ENCODE measurements around the gene DRD3.

DRD3 gene

DNA sequence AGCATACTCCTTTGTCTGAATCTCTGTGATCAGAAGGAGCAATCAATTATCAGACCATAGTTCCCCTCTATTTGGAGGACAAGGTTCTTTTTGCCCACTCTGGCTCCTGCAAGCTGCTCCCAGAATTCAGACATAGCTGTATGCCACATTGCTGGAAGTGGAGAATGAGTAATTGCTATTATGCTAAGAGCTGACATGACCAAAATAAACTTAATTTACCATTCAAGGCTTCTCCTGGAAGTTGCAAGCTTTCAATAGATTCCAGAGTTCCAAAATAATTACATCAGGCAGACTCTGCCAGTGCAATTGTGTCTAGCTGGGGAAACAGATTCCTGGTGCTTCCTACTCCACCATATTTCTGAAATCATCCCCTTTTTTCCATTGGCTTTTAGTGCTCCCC lies 7.6 kb upstream of the DRD3 start:
- no peak overlapping the region for H3K4me3 ChIP-seq (ENCODE audit: low read depth, low read length)
- TF ChIP-seq, protein P1, sequence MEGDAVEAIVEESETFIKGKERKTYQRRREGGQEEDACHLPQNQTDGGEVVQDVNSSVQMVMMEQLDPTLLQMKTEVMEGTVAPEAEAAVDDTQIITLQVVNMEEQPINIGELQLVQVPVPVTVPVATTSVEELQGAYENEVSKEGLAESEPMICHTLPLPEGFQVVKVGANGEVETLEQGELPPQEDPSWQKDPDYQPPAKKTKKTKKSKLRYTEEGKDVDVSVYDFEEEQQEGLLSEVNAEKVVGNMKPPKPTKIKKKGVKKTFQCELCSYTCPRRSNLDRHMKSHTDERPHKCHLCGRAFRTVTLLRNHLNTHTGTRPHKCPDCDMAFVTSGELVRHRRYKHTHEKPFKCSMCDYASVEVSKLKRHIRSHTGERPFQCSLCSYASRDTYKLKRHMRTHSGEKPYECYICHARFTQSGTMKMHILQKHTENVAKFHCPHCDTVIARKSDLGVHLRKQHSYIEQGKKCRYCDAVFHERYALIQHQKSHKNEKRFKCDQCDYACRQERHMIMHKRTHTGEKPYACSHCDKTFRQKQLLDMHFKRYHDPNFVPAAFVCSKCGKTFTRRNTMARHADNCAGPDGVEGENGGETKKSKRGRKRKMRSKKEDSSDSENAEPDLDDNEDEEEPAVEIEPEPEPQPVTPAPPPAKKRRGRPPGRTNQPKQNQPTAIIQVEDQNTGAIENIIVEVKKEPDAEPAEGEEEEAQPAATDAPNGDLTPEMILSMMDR (IDR thresholded peaks at IDR 0.05; ENCODE audit: borderline replicate concordance, insufficient read depth, low read depth, low read length): no peak

DNA sequence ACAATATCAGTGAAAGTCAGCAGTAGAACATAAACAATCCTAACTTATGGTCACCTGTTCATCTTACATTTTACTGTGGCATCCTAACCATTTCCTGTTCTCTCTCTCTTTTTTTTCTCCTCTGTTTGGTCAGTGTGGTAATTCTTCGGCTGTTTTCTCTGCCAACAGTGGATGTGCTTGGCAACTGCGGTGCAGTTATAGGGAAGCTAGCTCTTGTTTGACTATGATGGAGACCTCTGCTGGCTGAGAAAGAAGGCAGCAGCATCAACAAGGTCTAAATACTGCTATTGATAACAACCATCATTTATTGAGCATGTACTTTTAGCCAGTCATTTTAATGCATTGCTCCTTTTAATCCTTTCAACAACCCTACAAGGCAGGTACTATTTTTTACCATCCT lies 723 bp upstream of the DRD3 start:
- no peak overlapping the region for H3K4me3 ChIP-seq (ENCODE audit: low read depth, low read length)
- TF ChIP-seq, protein P1 (IDR thresholded peaks at IDR 0.05; ENCODE audit: borderline replicate concordance, insufficient read depth, low read depth, low read length): peak; percentile 37; the same call in 1 of the 2 replicates

DNA sequence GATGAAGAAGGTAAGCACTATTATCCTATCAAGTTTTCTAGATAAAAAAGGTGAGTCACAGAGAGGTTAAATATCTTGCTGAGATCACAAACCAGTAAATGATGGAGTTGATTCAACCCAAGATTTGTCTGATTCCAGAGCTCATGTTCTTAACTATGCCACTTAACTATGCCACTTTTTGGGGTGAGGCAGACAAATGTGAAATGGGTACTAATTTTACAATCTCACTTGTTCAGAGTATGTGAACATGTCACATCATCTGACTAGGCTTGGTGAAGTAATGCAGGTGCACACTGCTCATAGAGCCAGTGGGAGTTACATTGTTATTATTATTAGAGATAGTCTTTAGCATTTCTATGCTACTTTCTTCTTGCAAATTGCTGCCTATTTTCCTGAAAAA lies 2.0 kb downstream of the DRD3 start:
- no peak overlapping the region for H3K4me3 ChIP-seq (ENCODE audit: low read depth, low read length)
- TF ChIP-seq, protein P1 (IDR thresholded peaks at IDR 0.05; ENCODE audit: borderline replicate concordance, insufficient read depth, low read depth, low read length): no peak

DNA sequence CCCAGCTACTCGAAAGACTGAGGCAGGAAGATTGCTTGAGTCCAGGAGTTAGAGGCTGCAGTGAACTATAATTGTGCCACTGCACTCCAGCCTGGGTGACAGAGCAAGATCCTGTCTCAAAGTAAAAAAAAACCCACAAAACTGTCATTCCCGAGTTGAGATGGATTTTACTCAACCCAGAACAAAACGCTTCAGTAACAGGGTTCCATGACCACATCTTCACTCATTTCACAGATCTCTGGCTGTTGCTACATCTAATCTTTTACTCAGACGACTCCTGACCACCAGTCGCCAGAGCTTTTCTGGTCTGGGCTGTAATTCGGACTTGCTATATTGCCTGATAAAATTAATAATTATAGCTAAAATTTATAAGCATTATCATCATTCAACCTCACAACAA lies 2.4 kb downstream of the DRD3 start:
- no peak overlapping the region for H3K4me3 ChIP-seq (ENCODE audit: low read depth, low read length)
- TF ChIP-seq, protein P1 (IDR thresholded peaks at IDR 0.05; ENCODE audit: borderline replicate concordance, insufficient read depth, low read depth, low read length): no peak

DNA sequence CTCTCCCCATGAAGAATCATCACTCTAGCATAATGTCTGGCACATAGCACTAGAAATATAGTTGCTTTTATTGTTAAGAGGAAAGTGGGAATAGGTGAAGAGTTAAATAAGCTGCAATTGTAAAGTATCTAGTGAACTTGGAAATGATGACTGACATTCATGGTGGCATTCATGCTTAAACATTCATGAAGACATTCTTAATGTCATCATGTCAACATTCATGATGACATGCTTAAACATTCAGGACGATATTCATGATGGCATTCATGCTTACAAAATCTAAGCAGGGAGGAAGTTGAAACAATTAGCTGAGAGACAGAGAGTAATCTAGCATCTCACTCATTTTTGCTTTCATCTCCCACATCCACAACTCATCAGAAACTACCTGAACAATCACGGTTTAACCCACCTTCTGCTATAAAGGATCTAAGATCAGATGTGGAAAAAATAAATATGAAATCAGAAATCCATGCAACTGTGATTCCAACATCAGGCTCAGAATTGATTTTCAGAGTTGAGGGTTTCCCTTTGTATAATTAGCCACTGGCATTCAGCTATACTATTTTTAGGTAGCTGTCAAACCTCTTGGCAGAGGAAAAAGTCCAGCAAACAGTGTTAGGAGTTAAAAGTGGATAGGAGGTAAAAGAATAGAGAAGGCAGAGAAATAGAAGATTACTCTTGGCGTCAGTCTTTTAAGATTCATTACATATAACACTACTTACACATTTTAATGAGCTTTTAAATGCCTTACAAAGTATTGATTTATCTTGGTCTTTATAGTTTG lies 3.5 kb downstream of the DRD3 start:
- no peak overlapping the region for H3K4me3 ChIP-seq (ENCODE audit: low read depth, low read length)
- TF ChIP-seq, protein P1 (IDR thresholded peaks at IDR 0.05; ENCODE audit: borderline replicate concordance, insufficient read depth, low read depth, low read length): no peak

DNA sequence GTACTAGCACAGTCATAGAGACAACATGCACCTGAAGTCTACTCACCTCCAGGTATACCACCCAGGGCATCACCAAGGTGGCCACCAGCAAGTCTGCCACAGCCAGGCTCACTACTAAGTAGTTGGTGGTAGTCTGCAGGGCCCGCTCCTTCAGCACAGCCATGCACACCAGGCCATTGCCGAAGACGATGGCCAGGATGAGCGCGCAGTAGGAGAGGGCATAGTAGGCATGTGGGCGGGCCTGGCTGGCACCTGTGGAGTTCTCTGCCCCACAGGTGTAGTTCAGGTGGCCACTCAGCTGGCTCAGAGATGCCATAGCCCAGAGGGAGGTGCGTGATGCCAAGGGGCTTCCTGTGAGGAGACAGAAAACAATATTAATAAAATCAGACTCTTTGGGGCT lies 7.2 kb downstream of the DRD3 start:
- TF ChIP-seq, protein P1 (IDR thresholded peaks at IDR 0.05; ENCODE audit: borderline replicate concordance, insufficient read depth, low read depth, low read length): no peak
- H3K4me3 ChIP-seq (ENCODE audit: low read depth, low read length): no peak overlapping the region

DNA sequence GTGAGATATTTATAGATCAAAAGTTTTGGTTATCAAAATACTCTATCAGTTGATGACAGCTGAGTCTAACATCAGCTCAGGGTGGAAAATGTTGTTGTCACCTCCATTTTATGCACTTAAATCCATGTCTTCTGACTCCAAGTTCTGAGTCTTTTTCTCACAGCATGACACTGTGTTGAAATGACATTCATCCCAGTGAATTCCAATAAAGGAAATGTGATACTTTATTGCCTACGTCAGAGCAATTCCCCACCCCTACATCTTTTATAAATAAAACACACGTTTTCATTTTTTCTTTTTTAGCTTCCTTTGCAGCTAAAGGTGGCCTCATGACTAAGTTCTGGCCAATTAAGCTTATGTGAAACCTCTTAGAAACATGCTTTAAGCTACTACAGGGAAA lies 10.7 kb downstream of the DRD3 start:
- TF ChIP-seq, protein P1 (IDR thresholded peaks at IDR 0.05; ENCODE audit: borderline replicate concordance, insufficient read depth, low read depth, low read length): no peak
- H3K4me3 ChIP-seq (ENCODE audit: low read depth, low read length): no peak overlapping the region
